GM19193 (cell line): ENCODE results near the gene GABRD.

Experiments used
- POLR2A ChIP-seq: IDR thresholded peaks from 4 replicates; pipeline ENCODE4 v1.6.1; 2011; ENCODE audit not compliant: insufficient read depth, insufficient read length; ENCODE audit errors: extremely low read depth

Gene GABRD

DNA sequence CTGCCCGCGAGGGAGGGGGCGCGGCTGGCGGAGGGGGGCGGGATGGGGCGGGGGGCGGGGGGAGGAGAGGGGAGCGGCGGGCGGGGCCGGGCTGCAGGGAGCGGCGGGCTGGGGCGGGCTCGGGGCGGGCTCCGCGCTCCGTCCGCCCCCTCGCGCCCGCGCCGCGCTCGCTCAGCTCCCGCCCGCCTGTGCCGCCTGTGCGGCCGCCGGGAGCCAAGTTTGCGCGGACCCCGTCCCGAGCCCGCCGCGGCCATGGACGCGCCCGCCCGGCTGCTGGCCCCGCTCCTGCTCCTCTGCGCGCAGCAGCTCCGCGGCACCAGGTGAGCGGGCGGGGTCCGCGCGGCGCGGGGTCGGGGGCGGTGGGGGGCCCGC is at the start of gene GABRD:
Gene GABRD, plus strand, starts transcription at position 174 of the 372 bp plus-strand sequence. Its CDS starts 79 bp downstream, at position 253.
- TF ChIP-seq POLR2A: no peak

DNA sequence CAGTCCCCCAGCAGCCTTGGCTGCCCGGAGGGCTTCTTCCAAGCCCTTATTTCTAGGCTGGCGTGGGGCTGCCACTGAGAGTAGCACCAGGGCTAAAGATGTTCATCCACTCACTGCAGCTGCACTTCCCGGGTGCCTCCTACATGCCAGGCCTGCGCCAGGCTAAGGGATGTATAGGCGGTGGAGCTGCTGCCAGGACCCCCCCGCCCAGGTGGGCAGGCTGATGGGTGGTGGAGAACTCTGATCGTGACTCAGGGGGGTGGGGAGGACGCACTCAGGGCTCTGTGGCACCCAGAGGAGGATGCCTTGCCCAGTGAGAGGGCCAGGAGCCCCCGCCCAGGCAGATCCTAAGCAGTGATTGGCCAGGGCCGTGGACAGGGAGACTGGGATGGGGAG is 49.6 kb upstream of the GABRD start:
- no peak for TF ChIP-seq POLR2A

DNA sequence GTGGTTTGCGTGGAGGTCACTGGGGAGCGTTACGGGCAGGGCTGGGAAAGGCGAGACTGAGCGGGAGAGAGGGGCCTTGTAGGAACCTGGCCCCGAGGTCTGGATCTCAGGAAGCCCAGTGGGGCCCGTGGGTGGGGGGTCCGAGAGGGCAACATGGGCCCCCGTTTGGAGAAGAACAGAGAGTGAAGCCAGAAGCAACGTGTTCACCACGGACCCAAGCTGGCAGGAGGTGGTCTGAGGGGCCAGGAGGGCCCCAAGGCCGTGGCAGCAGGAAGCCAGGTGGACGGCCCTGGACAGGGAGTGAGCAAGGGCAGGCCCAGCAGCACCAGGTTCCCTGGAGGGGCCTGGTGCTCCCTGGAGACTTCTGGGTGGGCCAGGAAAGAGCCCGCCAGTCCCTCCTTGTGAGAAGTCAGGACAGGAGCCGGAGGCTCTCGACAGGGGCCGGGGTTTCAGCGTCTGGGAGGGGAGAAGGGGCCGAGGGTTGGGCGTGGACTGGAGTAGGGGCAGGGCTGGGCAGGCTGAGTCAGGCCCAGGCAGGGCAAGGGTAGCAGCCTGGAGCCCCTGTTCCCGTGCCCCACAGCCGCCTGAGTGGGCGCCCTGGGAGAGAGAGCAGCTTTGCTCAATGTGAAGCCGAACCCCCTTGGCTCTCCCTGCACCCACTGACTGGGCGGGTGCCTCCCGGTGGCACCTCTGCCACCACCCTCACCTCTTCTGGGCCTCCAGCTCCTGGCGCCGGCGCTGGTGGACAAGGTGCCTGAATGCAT is 49.0 kb upstream of the GABRD start:
- no peak for TF ChIP-seq POLR2A

DNA sequence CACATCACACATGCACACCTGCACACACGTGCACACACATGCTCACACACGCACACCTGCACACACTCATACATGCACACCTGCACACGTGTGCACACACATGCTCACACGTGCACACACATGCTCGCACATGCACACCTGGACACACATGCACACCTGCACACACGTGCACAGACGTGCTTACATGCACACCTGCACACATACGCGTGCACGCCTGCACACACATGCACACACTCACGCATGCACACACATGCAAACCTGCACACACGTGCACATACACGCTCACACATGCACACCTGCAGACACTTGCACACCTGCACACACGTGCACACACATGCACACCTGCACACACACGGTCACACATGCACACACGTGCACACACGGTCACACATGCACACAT is 48.1 kb upstream of the GABRD start:
- TF ChIP-seq POLR2A: no peak

DNA sequence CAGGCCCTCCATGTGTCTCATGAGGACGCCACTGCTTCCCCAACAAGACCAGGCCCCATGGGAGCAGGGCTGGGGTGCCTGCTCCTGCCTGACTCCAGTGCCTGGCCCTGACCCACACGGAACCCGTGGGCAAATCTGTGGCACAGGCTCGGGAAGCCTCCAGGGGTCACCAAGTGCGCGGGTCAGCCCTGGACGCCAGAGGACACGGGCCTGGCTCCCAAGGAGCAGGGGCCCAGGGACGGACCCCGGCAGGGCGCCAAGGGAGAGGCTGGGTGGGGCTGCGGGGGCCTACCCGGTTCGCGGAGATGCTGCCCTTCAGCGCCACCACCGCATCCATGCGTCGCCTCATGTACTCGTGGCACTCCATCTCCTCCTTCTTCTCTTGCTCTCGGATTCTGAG is 47.5 kb upstream of the GABRD start:
- TF ChIP-seq POLR2A: no peak

DNA sequence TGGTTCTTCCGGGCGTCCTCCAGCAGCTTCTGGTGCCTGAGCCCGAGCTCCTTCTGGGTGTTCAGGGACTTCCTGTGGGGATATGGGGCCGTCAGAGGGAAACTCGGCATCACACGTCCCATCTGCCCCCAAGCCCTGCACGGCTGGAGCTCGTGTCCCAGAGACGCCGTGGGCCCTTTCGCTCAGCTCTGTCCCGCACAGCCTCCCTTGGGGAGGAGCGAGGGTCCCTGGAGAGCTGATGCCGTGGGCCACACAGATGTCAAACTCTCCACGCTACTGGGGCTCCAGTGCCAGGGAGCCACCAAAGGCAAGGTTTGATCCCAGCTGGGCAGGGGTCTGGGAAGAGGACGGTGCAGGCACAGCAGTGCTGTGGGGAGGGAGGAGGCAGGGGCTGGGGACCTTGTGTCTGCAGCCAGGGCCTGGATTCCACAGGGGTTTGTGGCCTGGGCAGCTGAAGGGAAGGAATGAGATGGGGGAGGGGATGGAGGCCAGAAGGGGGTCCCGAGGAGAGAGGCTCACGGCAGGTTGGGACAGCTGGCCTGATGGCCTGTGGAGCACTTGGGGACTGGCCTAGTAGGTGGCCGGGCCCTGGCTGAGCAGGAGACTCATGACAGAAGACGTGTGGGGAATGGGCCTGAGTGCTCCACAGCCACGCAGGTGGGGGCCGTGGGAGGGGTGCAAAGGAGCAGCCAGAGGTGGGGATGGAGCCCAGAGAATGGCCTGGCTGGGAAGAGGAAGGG is 46.0 kb upstream of the GABRD start:
- TF ChIP-seq POLR2A: no peak

DNA sequence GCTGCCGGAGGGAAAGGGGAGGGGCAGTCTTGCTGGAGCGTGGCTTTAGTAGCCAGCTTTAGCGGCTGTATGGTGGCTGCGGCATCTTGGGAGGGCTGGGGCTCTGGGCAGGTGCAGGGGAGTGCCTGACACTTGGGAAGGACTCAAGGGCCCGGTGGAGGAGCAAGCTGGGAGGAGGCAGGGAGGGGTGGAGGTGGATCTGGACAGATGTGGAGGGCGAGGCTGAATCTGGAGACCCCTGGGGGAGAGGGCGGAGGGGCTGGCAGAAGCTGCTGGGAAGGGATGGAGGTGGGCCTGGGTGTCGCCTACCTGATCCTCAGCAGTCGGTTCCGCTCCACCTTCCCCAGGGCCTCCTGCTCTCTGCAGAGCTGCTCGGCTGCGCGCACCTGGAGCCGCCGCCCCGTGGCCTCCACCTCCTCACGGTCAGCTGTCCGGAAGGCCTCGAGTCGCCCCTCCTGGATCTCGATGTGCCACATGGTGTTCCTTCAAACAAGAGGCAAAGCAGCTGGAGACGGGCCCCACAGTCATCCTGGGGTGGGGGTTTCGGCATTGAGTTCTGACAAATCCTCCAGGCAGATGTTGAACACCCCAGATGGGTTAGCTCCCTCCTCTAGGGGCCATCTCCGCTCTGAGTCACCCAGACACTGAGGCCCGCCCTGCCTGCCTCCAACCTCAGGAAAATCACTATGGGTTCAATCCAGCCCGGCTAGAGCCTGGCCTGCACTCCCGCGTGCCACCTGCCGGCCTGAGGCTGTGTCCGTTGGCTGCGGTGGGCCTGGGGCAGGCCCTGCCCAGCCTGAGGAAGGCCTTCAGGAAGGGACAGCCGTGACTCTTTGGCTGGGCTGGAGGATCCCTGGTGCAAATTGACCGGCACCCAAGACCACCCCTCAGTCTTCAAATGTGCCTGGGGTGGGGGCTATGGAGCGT is 45.2 kb upstream of the GABRD start:
- TF ChIP-seq POLR2A: no peak

DNA sequence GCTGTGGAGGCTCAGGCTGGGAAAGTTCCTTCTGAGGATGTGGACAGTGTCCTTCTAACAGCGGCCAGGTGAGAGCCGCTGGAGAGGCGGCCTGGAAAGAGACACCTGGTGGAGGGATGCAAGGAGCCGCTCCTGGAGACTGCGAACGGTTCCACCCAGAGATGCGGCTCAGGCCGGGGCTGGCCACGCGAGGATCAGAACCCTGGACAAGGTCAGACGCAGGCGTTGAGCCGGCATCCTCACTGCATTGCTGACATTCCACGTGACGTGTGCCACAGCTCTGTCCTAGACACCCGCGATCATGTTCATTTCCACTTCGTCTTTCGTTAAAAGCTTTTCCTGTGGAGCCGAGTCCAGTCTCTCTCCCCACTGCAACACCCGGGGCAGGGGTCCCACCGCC is 44.3 kb upstream of the GABRD start:
- no peak for TF ChIP-seq POLR2A

GRCh38 chr1:1975535-1975934 is 43.6 kb upstream of the GABRD start:
- TF ChIP-seq POLR2A: no peak

DNA sequence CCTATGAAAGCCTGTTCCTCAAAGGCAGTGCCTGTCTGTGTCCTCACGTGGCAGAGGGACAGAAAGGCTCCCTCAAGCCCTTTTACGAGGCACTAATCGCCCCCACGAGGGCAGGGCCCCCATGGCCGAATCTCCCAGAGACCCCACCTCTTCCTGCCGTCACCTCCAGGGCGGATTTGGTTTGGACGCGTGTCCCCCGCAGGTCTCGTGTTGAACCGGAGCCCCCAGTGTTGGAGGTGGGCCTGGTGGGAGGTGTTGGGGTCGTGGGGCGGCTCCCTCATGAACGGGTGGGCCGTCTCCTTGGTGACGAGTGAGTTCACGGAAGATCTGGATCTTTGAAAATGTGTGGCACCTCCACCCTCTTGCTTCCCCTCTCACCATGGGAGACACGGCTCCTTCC is 43.1 kb upstream of the GABRD start:
- no peak for TF ChIP-seq POLR2A

DNA sequence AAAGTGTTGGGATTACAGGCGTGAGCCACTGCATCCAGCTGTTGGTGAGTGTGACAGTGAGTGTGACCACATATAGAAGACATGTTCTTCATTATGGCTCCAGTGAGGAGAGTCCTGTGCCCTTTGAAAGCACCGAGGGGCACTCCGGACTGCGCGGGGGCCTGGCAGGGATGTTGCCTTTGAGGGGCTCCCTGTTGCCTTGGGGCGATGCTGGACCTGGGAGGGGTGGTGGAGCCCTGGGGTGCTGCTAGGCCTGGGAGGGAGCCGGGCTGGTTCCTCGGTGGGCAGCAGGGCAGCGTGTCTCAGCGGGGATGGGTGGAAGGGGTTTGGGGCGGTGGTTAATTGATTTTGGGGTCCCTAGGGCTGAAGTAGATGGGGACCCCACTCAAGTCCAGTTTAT is 41.0 kb upstream of the GABRD start:
- TF ChIP-seq POLR2A: no peak

DNA sequence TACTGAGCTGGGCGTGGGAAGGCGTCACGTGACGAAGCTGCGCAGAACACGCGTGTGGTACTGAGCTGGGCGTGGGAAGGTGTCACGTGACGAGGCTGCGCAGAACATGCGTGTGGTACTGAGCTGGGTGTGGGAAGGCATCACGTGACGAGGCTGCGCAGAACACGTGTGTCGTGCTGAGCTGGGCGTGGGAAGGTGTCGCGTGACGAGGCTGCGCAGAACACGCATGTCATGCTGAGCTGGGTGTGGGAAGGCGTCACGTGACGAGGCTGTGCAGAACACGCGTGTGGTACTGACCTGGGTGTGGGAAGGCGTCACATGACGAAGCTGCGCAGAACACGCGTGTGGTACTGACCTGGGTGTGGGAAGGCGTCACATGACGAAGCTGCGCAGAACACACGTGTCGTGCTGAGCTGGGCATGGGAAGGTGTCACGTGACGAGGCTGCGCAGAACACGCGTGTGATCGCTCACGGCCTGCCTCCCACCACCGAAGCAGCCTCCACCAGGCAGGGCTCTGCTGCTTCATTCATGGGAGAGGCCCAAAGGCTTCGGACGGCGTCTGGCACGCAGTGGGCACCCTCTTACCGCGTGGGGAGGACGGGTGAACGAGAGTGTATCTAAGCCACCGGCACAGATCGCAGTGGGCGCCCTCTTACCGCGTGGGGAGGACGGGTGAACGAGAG is 39.5 kb upstream of the GABRD start:
- no peak for TF ChIP-seq POLR2A

DNA sequence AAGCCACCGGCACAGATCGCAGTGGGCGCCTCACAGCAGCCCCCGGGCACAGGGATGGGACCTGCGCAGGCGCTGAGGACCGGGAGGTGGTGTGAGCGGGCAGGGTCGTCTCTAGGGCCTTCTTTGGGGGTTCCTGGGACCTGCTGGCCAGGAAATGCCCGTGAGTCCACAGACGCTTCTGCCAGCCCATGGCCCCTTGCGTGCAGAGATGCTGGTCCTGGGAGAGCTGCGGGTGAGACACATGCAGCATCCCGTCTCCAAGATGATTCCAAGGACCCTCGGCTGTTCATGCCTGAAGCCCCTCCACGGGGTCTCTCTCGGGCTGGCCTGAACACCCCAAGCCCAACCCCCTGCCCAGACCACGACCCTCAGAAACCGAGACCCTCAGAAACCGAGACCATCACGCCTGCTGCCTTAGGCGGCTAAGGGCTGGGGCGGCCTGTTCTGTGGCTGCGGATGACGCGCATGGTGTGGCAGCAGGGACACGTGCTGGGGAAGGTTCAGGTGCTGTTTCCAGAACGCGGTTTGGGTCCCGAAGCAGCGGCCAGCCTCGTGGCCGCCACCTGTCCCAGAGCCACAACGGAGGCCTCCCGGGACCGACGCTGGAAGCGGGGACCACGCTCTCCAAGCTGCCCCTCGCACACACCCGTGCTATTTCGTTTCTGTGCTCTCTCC is 38.5 kb upstream of the GABRD start:
- TF ChIP-seq POLR2A: no peak

GRCh38 chr1:1981142-1981500 is 38.0 kb upstream of the GABRD start:
- TF ChIP-seq POLR2A: no peak

- TF ChIP-seq POLR2A: no peak
Measured at GRCh38 chr1:1982379-1983232, 36.5 kb upstream of the GABRD start.
